ENCODE data around the gene CGNL1. TPM values are rescaled to one million over a fixed set of nuclear protein-coding genes. Genes with fewer than 3 reads are reported as not detected.

CGNL1 gene
- total RNA-seq, 1 donor from 2014 or later: 26.7 TPM

DNA sequence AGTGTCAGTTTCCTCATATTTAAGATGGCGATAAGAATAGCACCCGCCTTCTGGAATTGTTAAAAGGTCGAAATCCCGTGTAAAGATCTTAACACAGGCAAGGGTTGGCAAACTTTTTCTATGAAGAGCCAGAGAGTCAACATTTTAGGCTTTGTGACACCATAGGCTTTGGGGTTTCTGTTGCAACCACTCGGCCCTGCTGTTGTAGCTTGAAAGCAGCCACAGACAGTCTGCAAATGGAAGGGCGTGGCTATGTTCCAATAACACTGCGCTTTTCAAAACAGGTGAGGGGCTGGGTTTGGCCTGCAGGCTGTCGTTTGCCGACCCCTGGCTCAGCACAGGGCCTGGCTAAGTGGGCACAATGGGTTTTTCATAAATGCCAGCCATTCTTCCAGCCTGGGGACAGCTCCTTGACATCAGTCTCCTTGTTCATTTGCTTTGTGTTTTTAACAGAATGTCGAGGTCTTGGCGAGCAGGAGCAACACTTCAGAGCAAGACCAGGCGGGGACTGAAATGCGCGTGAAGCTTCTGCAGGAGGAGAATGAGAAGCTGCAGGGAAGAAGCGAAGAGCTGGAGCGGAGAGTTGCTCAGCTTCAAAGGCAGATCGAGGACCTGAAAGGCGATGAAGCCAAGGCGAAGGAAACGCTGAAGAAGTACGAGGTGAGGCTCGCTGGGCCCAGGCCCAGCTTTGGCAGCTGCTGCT, 140.2 kb downstream of the CGNL1 start:
- DNase-seq (ENCODE audit: extremely low read depth, low read depth, low spot score): no peak

DNA sequence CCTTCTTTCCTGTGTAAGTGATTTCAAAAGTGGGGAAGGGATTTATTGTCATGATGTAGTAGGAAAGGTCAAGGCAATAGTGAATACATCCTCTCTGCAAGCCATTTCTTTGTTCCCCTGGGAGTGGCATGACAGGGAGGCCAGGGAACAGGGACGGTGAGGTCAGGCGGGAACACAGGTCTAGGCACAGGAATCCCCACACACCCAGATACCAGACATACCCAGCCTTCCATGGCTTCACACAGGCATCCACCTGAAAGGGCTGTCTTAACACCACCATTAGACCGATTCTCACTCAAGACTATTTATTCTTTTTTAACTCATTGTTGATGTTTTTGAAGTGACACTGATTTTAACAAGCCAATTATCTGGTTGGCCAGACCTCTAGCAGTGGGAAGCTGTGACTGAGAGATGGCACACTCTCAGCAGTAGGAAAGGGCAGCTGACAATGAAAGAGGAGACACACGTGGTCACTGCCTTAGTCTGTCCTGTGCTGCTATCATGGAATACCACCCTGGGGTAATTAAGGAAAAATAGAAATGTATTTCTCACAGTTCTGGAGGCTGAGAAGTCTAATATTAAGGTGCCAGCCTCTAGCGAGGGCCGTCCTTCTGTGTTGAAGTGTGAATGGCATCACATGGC, 140.8 kb downstream of the CGNL1 start:
- no peak for DNase-seq (ENCODE audit: extremely low read depth, low read depth, low spot score)

DNA sequence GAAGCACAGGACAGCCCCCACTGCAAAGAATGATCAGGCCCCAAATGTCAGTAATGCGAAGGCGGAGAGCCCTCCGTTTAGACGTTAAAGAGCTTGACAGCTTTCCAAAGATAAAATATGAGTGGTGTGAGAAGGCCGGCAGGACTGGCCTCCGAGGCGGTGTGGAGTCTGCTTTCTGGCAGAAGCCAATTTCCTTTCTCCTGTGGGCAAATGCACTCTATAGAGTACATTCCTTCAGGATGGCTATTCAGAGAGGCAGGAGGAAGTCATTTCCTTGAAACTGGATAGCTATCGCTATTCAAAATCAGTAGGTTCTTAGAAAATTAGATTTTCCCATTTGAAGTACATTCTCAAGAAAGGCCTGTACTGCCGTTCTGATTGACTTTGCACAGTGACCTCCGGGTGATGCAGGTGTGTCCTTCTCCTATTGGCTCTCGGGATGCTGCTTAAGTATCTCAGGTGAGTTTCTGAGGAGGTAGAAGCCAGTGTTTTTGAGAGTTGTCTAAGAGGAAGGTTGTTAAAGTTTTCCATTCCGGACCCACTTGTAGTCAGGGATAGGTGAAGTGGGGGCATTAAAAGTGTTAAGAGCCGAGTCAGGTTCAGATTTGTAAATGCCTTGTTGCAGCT, 142.6 kb downstream of the CGNL1 start:
- DNase-seq (ENCODE audit: extremely low read depth, low read depth, low spot score): no peak

DNA sequence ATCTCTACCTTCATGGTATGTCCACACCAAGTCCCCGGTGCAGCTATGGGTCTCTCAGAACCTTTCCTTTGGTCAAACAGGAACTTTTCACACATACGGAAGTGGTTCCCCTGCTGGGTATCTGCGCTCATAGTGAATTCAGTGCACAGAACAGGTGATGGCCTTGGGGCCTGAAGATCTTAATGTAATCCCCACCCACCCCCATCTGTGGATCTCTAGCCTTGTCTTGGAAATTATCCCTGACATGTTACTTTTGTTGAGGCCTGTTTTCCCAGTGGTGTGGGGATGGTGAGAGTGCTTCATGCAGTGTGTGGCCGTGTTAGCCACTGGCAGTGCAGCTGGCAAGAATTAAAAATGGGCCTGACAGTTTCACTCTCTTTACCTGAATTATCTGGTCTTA, 143.5 kb downstream of the CGNL1 start:
- no peak for DNase-seq (ENCODE audit: extremely low read depth, low read depth, low spot score)

DNA sequence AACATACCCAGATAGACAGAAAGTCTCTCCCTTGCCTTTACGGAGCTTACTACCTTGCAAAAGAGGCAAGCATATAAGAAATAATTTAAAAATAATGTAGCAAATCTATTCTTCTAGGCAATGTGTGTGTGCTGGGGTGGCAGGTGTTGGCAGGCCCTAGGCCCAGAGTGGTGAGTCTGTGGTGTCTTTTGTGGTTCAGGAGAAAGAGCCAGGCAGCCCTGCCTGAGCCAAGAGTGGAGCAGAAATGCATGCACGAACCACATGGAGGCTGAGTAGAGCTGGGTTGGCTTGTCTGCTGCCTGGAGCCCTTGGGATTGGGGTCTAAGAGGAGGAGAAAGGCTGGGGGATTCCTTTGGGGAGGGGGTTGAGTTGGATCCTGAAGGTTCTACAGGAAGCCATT, 145.2 kb downstream of the CGNL1 start:
- DNase-seq (ENCODE audit: extremely low read depth, low read depth, low spot score): no peak

DNA sequence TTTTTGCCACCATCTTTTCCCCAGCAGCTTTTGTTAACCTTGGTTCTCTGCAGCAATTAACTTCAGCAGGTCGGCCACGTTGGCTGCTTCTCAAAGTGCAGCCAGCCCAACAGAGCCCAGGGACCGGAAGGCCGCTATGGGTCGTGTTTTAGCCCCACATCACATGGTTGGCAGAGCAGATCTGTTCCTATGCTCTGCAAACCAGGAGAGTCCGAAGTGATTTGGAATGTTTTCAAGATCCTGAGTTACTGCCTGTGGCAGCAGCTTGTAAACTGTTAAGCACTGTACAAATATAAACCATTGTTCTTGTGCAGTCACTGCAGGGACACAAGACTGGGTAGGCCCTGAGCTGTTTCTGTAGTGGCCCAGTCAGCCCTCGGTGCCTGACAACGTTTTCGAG, 145.8 kb downstream of the CGNL1 start:
- no peak for DNase-seq (ENCODE audit: extremely low read depth, low read depth, low spot score)

DNA sequence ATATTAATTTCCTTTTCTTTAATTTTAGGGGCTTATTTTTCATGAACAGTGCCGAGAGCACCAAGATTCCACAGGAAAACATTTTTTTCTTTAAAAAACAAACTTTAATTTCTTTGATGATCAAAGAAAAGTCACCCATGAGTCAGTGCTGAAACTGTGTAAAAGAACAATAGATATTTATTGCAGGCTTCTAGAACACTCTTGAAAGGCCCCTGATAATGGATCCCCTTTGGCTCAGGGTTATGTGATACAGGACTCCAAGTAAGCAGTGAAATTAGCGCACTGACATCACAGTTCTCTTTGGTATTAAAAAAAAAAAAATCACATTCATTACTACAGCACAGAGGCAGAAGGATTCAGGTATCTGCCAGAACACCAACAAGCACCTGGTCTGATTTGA, 149.3 kb downstream of the CGNL1 start:
- no peak for DNase-seq (ENCODE audit: extremely low read depth, low read depth, low spot score)

DNA sequence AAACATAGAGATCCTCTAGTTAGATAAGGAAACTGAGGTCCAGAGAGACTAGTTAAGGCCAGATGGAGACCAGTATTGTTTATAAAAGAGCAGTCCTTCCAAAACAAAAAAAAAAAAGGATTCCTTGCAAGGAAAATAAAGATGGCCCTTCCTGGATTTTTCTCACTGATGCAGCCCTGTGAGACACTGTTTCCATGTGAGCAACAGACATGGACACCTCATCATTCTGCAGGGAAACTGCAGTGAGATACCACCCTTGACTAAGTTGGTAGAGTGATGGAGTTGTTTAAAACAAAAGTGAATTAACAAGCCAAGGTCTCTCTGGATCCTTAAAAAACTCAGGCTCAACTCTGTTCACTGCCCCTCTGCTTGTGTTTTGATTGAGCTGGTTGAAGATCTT, 149.8 kb downstream of the CGNL1 start:
- DNase-seq (ENCODE audit: extremely low read depth, low read depth, low spot score): no peak

DNA sequence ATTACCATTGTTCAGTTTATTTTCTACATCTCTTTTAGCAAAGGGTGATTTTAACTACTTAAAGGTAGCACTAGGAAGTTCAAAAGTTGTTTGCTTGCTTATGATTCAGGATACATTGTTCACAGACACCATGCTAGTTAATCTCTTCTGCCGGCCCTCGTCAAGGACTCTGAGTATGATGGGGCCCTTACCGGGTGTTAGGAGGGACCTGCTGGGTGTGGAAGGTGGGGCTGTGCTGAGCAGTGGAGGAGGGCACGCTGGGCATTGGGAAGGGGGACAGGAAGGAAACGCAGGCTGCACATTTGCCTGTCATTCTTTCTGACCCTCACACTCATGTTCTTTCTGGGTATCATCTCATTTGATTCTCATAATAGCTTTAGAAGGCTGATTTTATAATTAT, 150.3 kb downstream of the CGNL1 start:
- no peak for DNase-seq (ENCODE audit: extremely low read depth, low read depth, low spot score)

DNA sequence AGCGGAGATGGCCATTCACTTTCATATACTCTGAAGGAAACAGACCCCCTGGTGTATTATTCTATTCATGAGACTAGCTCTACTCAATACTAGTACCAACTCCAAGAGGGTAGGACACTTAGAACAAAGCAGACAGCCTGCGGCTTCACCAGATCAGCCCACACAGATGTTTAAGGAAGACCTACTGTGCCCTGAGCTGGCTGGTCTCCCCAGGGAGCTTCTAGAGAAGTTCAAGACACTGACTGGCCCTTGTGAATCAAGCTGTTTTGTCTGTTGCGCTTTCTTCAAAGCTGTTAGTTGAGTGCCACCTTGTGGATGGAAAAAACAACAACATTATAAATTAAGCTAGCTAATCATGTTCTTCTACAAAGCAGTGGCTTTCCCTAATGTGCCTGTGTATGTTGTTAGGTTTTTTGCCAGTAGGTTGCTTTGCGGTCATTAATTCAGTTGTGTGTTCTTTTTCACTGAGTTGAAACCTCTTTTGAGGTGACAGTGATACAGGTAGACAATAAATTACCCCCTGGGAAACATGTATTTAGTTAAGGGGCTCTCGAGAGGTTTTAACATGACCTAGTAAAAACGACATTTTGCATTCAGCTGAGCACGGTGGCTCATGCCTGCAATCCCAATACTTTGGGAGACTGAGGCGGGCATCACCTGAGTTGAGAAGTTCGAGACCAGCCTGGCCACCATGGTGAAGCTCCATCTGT, 151.2 kb downstream of the CGNL1 start:
- DNase-seq (ENCODE audit: extremely low read depth, low read depth, low spot score): no peak

DNA sequence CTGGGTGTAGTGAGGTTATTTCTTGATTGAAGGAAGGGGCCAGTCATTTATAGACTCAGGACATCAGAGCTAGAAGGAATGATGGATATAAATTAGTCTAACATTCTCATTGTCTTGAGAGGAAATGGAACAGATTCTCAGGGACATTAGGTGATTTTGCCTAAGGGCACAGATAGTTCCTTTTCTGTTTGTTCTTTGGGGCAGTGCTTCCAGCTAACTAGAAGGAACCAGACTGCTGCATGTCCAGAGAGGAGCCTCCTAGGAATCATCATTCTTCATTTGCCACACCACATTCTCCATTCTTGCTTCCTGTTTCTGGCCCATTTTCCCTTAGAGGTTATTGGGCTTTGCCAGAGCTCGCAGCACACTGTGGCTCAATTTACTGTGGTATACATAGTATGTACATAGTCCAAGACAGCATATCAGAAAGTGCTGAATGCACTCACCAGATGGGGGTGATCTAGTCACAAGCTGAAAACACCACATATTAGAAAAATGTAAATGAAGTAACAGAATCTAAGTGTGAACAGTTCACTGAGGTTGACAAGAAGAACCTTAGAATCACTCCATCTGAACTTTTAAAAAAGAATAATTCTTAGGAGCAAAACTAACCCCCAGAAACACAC, 152.7 kb downstream of the CGNL1 start:
- DNase-seq (ENCODE audit: extremely low read depth, low read depth, low spot score): no peak

DNA sequence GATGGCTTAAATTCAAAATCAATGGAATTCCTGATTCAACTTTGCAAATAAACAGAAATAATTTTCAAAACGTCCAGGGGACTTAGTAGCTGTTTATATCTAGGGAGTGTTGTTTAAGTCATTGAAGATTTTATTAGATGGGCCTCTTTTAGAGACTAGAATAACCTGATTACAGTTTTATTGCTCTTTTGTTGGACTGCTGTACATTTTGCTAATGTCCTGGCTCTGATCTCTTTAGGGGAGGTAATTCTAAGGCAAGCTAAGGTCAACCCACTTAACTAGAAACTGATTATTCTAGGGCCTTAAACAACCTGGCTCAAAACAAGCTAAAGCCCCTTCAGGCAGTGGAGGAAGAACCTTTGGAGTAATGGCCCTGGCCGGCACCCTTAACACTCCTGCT, 153.4 kb downstream of the CGNL1 start:
- DNase-seq (ENCODE audit: extremely low read depth, low read depth, low spot score): no peak

DNA sequence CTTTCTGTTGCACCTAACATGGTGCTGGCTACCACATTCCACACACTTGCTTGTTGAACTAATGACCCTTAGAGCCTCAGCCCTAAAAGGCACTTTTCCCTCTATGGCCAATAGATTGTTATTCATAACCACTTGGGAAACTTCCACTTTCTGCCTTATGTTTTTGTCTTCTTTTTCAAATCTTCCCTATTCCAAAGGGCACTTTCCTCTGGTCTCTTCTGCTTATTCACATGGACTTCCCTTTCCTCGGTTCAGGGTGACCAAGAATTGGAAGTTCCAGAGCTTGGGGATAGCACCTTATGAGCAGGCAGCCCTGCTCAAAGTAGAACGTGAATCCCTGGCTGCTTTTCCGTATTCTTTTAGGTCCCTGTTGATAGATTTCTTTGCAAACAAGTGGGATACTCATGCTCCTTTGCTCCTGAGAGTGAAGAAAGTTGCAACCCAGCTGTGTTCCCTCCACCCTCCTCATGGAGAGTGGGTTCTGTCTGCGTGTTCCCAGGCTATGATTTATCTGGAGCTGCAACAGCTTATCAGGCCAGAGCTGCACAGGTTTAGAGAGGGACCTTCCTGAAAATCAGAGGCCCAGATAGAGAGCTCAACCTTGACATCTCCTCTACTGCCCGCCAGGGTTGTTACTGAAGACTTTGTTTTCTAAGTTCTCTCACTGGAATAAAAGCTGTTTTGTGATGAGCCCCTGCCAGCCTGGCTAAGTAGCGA, 156.6 kb downstream of the CGNL1 start:
- DNase-seq (ENCODE audit: extremely low read depth, low read depth, low spot score): no peak

DNA sequence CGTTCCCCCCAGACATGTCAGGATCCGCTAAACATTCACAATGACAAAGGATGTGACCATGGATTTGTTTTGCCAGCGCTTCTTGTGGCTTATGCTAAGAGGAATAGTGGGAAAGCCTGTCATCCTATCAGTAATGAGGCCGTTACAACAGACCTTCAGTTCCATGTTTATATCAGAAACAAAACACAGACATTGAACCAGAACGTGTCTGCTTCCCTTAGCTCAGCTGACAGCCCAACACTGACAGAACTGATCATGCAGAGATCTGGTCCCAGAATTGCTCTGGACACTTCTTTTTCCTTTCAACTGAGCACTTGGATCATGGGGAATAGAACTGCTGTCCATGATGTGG, 157.1 kb downstream of the CGNL1 start:
- no peak for DNase-seq (ENCODE audit: extremely low read depth, low read depth, low spot score)

DNA sequence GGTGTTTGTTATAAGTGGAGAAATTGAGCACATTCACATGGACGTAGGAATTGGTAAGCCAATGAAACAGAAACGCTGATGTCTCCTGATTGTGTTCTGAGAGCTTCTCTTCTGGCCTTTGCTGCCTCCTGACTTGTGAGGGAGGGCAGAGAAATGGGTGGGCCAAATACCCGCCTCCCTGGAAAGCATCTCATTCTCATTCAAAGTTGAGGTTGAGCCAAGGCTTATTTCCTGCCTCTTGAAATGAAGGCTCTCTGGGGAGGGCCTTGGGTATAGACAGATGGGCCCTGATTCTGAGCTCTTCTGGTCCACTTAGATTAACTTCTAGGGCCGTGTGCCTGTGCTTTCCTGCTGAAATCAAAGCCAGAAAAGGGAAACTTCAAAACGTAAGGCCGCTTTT, 158.0 kb downstream of the CGNL1 start:
- DNase-seq (ENCODE audit: extremely low read depth, low read depth, low spot score): no peak

DNA sequence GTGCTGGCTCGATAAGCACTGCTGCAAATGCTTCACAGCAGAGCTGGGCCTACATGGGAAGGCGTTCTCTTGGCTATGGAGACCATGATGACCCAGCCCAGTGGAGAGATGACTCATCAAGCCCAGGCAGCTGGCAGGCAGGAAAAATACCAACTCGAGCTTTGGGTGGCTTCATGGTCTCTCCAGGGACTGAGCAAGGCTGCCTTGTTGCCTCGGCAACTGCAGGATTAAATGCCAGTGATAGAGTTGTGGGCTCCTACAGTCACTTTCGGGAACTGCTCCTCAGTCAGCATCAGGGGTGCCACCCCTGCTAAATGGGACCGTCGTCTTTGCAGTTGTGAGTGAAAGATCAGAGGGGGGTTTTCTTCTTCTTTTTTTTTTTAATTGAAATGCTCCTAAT, 160.8 kb downstream of the CGNL1 start:
- DNase-seq (ENCODE audit: extremely low read depth, low read depth, low spot score): no peak

DNA sequence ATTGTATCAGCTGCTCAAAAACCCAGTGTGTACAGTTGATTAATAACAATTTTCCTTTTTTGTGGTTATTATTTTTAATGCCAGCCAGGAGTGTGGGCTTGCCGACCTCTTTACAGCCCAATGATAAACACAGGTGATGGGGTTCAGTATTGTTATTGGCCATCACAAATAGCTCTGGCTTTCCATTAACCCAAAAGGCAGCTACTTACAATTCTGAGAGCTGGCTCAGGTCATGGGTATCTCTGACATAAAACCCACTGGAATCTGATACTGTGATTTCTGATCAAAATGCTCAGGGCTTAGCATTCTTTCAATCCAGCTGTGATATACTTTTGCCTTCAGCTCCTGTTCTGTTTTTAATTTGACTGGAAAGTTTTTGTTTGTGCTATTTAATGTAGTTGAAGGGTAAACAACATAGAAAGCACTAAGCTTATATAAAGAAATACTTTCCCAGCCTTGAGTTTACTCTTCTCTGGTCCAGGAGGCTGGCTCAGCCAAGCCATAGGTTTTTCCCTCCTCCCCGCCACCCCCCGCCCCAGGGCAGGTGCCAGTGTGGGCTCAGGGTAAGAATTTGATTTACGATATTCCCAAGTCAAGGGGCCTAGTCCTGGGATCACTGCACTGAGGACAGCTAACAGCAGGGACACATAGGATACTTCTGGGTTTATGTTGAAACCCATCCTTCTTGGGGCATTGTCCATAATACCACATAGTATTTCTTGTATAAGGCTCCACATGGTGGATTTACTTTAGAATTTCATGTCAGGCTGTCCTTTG, 161.4 kb downstream of the CGNL1 start:
- DNase-seq (ENCODE audit: extremely low read depth, low read depth, low spot score): no peak

DNA sequence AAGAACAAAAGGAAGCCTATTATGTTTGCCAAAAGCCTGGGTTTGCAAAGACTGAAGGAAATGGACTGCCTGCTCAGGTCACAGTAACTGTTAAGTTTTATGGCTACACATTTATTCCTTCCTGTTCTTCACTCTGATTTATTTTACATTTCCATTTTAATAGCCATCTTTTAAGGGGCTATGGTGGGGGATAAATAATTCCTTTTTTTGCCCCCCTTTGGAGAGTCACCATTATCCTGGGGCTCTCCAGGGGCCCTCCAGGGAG, 161.9 kb downstream of the CGNL1 start:
- DNase-seq (ENCODE audit: extremely low read depth, low read depth, low spot score): no peak

DNA sequence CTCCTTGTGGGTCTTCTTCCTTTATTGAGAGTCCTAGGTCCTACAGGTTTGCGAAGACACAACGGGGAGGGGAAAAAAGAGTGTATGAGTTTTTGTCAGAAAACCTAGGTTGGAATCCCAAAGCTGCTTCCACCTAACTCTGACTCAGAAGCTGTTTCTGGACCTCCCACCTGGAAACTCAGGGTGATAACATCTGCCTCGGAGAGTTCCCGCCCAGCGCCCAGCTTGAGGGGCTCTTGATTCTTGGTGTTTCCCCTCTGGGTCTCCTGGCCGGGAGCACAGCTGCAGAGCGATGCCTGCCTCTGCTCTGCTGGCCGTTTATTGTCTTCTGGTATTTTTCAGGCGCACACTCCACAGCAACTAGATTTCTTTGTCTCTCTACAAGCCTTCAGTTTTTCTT, 162.5 kb downstream of the CGNL1 start:
- no peak for DNase-seq (ENCODE audit: extremely low read depth, low read depth, low spot score)

DNA sequence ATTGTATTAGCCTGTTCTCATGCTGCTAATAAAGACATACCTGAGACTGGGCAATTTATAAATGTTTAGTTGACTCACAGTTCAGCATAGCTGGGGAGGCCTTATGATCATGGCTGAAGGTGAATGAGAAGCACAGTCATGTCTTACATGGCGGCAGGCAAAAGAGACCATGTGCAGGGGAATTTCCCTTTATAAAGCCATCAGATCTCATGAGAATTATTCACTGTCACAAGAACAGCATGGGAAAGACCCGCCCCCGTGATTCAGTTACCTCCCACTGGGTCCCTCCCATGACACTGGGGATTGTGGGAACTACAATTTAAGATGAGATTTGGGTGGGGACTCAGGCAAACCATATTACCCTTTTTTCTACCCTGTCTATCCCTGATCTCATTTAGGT, 163.9 kb downstream of the CGNL1 start:
- no peak for DNase-seq (ENCODE audit: extremely low read depth, low read depth, low spot score)
